ENCODE data around the gene CNOT6L.

Gene CNOT6L

DNA sequence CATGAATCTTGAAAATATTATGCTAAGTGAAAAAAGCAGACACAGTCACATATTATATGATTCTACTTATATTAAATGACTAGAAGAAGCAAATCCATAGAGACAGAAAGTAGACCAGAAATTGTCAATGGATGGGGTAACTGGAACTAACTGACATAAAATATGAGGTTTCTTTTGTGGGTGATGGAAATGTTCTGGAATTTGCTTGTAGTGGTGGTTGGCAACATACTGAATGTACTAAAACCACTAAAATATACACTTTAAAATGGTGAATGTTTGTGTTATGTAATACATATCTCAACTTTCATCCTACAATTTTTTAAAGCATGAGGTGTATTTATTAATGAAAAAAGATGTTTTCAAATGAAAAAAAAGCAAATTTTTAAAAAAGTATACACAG lies 14.7 kb downstream of the CNOT6L start:
- TF ChIP-seq CTCF (conservative IDR thresholded peaks at IDR 0.05): no peak
- no peak overlapping the region for H3K27ac ChIP-seq

GRCh38 chr4:77802402-77802801 lies 16.8 kb downstream of the CNOT6L start:
- no peak overlapping the region for H3K27ac ChIP-seq
- no peak for TF ChIP-seq CTCF (conservative IDR thresholded peaks at IDR 0.05)

- no peak overlapping the region for H3K27ac ChIP-seq
- TF ChIP-seq CTCF (conservative IDR thresholded peaks at IDR 0.05): no peak
These were observed 17.9 kb downstream of the CNOT6L start for GRCh38 chr4:77801260-77801608.

DNA sequence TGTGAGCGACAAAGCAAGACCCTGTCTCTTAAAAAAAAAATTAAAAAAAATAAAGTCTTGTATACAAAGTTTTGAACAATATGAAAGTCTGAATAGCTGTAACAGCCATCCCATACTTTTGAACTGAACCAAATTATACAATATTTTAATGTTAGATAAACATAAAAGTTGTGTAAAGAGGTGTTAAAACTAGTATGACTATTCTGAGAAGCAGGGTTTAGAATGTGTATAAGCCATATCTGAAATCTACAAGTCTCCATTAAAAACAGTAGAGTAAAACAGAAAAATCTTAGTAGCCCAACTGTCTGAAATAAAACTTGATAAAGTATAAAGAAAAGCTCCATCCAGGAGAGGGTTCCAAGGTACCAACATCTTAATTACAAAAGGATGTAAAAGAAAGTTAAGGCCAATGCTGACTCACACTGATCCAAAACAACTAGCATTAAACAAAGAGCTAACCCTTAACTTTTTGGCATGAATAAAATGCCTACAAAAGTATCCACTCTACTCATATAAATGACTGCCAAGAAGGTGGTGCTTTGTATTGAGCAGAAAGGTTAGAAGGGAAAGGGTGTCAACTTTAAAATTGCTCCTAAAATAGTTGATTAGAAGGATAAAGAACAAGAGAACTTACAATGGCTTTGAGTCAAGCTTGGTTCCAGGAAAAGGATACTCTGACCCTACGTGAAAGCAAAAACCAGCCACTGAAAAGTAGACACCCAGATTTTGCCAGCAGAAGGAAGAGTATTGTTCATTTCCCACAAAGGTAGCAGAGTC lies 18.5 kb downstream of the CNOT6L start:
- no peak for TF ChIP-seq CTCF (conservative IDR thresholded peaks at IDR 0.05)
- H3K27ac ChIP-seq: no peak overlapping the region

- no peak for TF ChIP-seq CTCF (conservative IDR thresholded peaks at IDR 0.05)
- H3K27ac ChIP-seq: no peak overlapping the region
These were observed 19.1 kb downstream of the CNOT6L start for GRCh38 chr4:77800077-77800476.

GRCh38 chr4:77798385-77798784 lies 20.8 kb downstream of the CNOT6L start:
- TF ChIP-seq CTCF (conservative IDR thresholded peaks at IDR 0.05): no peak
- no peak overlapping the region for H3K27ac ChIP-seq

GRCh38 chr4:77797239-77797638 lies 21.9 kb downstream of the CNOT6L start:
- H3K27ac ChIP-seq: no peak overlapping the region
- no peak for TF ChIP-seq CTCF (conservative IDR thresholded peaks at IDR 0.05)
